GM10248 (cell line): ENCODE results near the gene KRT35.
A peak's percentile ranks its signal among the peaks of the same experiment; 100 is the strongest.

ENCODE experiments used
- CTCF ChIA-PET: fragments of 300-600 bp; sonication (Branson Sonifier 250); formaldehyde crosslinking; extraction: SDS; loops from one replicate; lab custom pipeline; 2021; ENCODE audit warnings: antibody characterized with exemption; lab: Yijun Ruan, JAX
- POLR2A ChIA-PET: fragments of 350-650 bp; sonication (Branson Sonifier 250); formaldehyde crosslinking; extraction: SDS; loops from one replicate; lab custom pipeline; 2020; ENCODE audit warnings: antibody characterized with exemption; lab: Yijun Ruan, JAX
- DNase-seq: peaks from one replicate; pipeline ENCODE4 v3.0.0; 2012; ENCODE audit errors: extremely low spot score
- CTCF ChIP-seq: IDR thresholded peaks from 2 replicates; pipeline ENCODE4 v1.5.1; 2012; ENCODE audit warnings: mild to moderate bottlenecking, low read depth; ENCODE audit errors: extremely low read depth, missing control alignments, control extremely low read depth

Gene KRT35

GRCh38 chr17:41491476-41491875 lies 10.5 kb upstream of the KRT35 start:
- TF ChIP-seq CTCF, result no peak
- ChIA-PET CTCF (interaction anchor here (1.1 kb wide), 1 partner anchor 58 kb away, joined by 3 read pairs; no protein-coding TSS in a partner anchor), POLR2A (no interaction called here)
- DNase-seq, result no peak

GRCh38 chr17:41490000-41490990 lies 9.3 kb upstream of the KRT35 start:
- CTCF ChIA-PET, result interaction anchor here (0.9 to 1.2 kb wide), 3 partner anchors 12 to 574 kb away, joined by 3 to 4 read pairs (median 3); no protein-coding TSS in a partner anchor
- DNase-seq, result no peak
- POLR2A ChIA-PET, result no interaction called here
- TF ChIP-seq CTCF, result no peak

GRCh38 chr17:41489531-41489930 lies 8.6 kb upstream of the KRT35 start, which contains the start of gene KRT36:
TSS of gene KRT36 (minus strand) at chr17:41489910. CDS start at chr17:41489864, 46 bp downstream.
- ChIA-PET CTCF (interaction anchor here (1.2 kb wide), 1 partner anchor 11 kb away, joined by 4 read pairs; no protein-coding TSS in a partner anchor), POLR2A (no interaction called here)
- DNase-seq, result no peak
- TF ChIP-seq CTCF, result no peak

- POLR2A ChIA-PET, result no interaction called here
- peak; percentile 42 for TF ChIP-seq CTCF
- peak; percentile 61 for DNase-seq
- CTCF ChIA-PET, result interaction anchor here (0.7 to 2.1 kb wide), 7 partner anchors 9 to 176 kb away, joined by 3 to 10 read pairs (median 5); no protein-coding TSS in a partner anchor
Measured at GRCh38 chr17:41486809-41487530, 6.0 kb upstream of the KRT35 start.

- no peak for TF ChIP-seq CTCF
- POLR2A ChIA-PET, result no interaction called here
- no peak for DNase-seq
- CTCF ChIA-PET, result interaction anchor here (2.0 to 2.1 kb wide), 2 partner anchors 63 to 162 kb away, joined by 7 to 10 read pairs; no protein-coding TSS in a partner anchor
Measured at GRCh38 chr17:41486316-41486715, 5.4 kb upstream of the KRT35 start.
